WTC11 (cell line): ENCODE measurements around the gene RHOB.

Source experiments
- ATF2 ChIP-seq: sonication (generic); formaldehyde crosslinking; IDR thresholded peaks from 2 replicates; pipeline ENCODE4 v1.8.1; 2022; ENCODE audit warnings: low read depth, missing genetic modification reagents, borderline replicate concordance
- CTCF ChIP-seq: fragments of 200-600 bp; IDR thresholded peaks from 2 replicates; pipeline ENCODE4 v1.8.0; 2022; ENCODE audit warnings: antibody characterized with exemption
- E2F4 ChIP-seq: sonication (generic); formaldehyde crosslinking; IDR thresholded peaks from 2 replicates; pipeline ENCODE4 v1.8.1; 2022; ENCODE audit warnings: low read depth, mild to moderate bottlenecking, moderate library complexity, missing genetic modification reagents, borderline replicate concordance
- FOXJ3 ChIP-seq: sonication (generic); formaldehyde crosslinking; IDR thresholded peaks from 2 replicates; pipeline ENCODE4 v1.9.0; 2021; ENCODE audit warnings: missing genetic modification reagents, mild to moderate bottlenecking, borderline replicate concordance
- MAX ChIP-seq: sonication (generic); formaldehyde crosslinking; IDR thresholded peaks from 2 replicates; pipeline ENCODE4 v1.8.0; 2022; ENCODE audit warnings: mild to moderate bottlenecking, missing genetic modification reagents

- TF ChIP-seq FOXJ3 (CRISPR knock-in tag) (no peak), CTCF (no peak), E2F4 (CRISPR knock-in tag) (no peak), ATF2 (CRISPR knock-in tag) (no peak), MAX (CRISPR knock-in tag) (no peak)
Observed at GRCh38 chr2:20456636-20457426, 10.0 kb downstream of the RHOB start.
